IMR-90 (cell line): ENCODE data around the gene PARP11. TPM values are rescaled to one million over a fixed set of nuclear protein-coding genes. Genes with fewer than 3 reads are reported as not detected.

Experiments used
- ATAC-seq: fragments of 200-7000 bp; cut with Tn5 transposase; 2 replicates; pipeline ENCODE4 v1.9.1; 2020; ENCODE audit warnings: low read depth, mild to moderate bottlenecking, moderate library complexity
- BruUV-seq: library from RNA; stranded (reverse); fragments of 400-500 nt; replicated peaks from 2 replicates; lab custom pipeline; 2021; lab: Mats Ljungman, UMichigan
- CTCF ChIA-PET: fragments of 300-600 bp; formaldehyde crosslinking; extraction: SDS; loops from one replicate; lab custom pipeline; 2021; ENCODE audit warnings: antibody characterized with exemption; lab: Yijun Ruan, JAX
- POLR2A ChIA-PET: fragments of 300-600 bp; sonication (Branson Sonifier 250); formaldehyde crosslinking; loops from one replicate; lab custom pipeline; 2022; ENCODE audit warnings: antibody characterized with exemption; ENCODE audit not compliant: unreplicated experiment; lab: Charles Lee
- DNase-seq: peaks from one replicate; pipeline ENCODE4 v3.0.0; 2013
- H2AFZ ChIP-seq: replicated peaks from 2 replicates; pipeline ENCODE3; 2013; ENCODE audit warnings: low read length, mild to moderate bottlenecking; ENCODE audit not compliant: poor library complexity
- H2AK5ac ChIP-seq: 2 replicates; pipeline ENCODE4 v1.6.1; 2013; ENCODE audit warnings: low read depth, low read length, inconsistent platforms
- H2AK9ac ChIP-seq: replicated peaks from 2 replicates; pipeline ENCODE3; 2013; ENCODE audit warnings: mild to moderate bottlenecking, low read depth, low read length, moderate library complexity; ENCODE audit not compliant: poor library complexity
- H2BK120ac ChIP-seq: 2 replicates; pipeline ENCODE4 v1.6.1; 2013; ENCODE audit warnings: low read depth, low read length, inconsistent platforms
- H2BK15ac ChIP-seq: 3 replicates; pipeline ENCODE4 v1.6.1; 2013; ENCODE audit warnings: low read depth, low read length, inconsistent platforms
- H2BK20ac ChIP-seq: 2 replicates; pipeline ENCODE4 v1.6.1; 2013; ENCODE audit warnings: low read depth, mild to moderate bottlenecking, inconsistent platforms, low read length, moderate library complexity
- H2BK5ac ChIP-seq: 2 replicates; pipeline ENCODE4 v1.6.1; 2013; ENCODE audit warnings: mild to moderate bottlenecking, low read depth, low read length, inconsistent platforms; ENCODE audit not compliant: poor library complexity, severe bottlenecking
- H3K14ac ChIP-seq: replicated peaks from 2 replicates; pipeline ENCODE4 v1.6.1; 2013; ENCODE audit warnings: low read depth, low read length, inconsistent platforms
- H3K18ac ChIP-seq: 2 replicates; pipeline ENCODE4 v1.6.1; 2013; ENCODE audit warnings: low read depth, low read length, control low read depth
- H3K23ac ChIP-seq: 2 replicates; pipeline ENCODE4 v1.6.1; 2013; ENCODE audit warnings: low read depth, low read length, inconsistent platforms
- H3K27ac ChIP-seq: 2 replicates; pipeline ENCODE4 v1.5.1; 2013; ENCODE audit warnings: mild to moderate bottlenecking, control low read depth, low read length; ENCODE audit not compliant: insufficient read depth
- H3K27me3 ChIP-seq: 2 replicates; pipeline ENCODE4 v1.6.1; 2013; ENCODE audit warnings: low read length; ENCODE audit not compliant: control insufficient read depth, insufficient read depth
- H3K36me3 ChIP-seq: 2 replicates; pipeline ENCODE4 v1.6.1; 2013; ENCODE audit warnings: low read length, mixed read lengths; ENCODE audit not compliant: control insufficient read depth, insufficient read depth
- H3K4ac ChIP-seq: 2 replicates; pipeline ENCODE4 v1.6.1; 2013; ENCODE audit warnings: low read depth, low read length, inconsistent platforms
- H3K4me1 ChIP-seq: 2 replicates; pipeline ENCODE4 v1.6.1; 2013; ENCODE audit warnings: low read length, mixed read lengths; ENCODE audit not compliant: control insufficient read depth, insufficient read depth
- H3K4me2 ChIP-seq: 2 replicates; pipeline ENCODE4 v1.6.1; 2013; ENCODE audit warnings: low read depth, mild to moderate bottlenecking, control low read depth, low read length, moderate library complexity
- H3K4me3 ChIP-seq: 2 replicates; pipeline ENCODE4 v1.5.1; 2013; ENCODE audit warnings: low read depth, mild to moderate bottlenecking, control low read depth, low read length, moderate library complexity; ENCODE audit not compliant: insufficient read depth
- H3K56ac ChIP-seq: 2 replicates; pipeline ENCODE4 v1.6.1; 2013; ENCODE audit warnings: low read length, inconsistent platforms; ENCODE audit not compliant: insufficient read depth; ENCODE audit errors: extremely low read depth
- H3K79me1 ChIP-seq, 2 experiments: 2 replicates each; pipeline ENCODE4 v1.6.1; 2013; ENCODE audit warnings: low read length in 2 of 2, inconsistent platforms in 1 of 2, low read depth in 1 of 2
- H3K9ac ChIP-seq: 2 replicates; pipeline ENCODE4 v1.6.1; 2013; ENCODE audit warnings: low read depth, low read length, control low read depth
- H3K9me1 ChIP-seq: 2 replicates; pipeline ENCODE4 v1.6.1; 2013; ENCODE audit warnings: low read length, inconsistent platforms; ENCODE audit not compliant: insufficient read depth
- H3K9me3 ChIP-seq: 2 replicates; pipeline ENCODE4 v1.6.1; 2013; ENCODE audit warnings: low read length; ENCODE audit not compliant: control insufficient read depth, insufficient read depth
- H4K20me1 ChIP-seq: 2 replicates; pipeline ENCODE4 v1.6.1; 2013; ENCODE audit warnings: low read length, inconsistent platforms; ENCODE audit not compliant: insufficient read depth
- H4K5ac ChIP-seq: 2 replicates; pipeline ENCODE4 v1.6.1; 2013; ENCODE audit warnings: mild to moderate bottlenecking, low read depth, low read length, control low read depth
- H4K8ac ChIP-seq, 2 experiments: 2 replicates each; pipeline ENCODE4 v1.6.1; 2013; ENCODE audit warnings: low read depth in 2 of 2, low read length in 2 of 2, control low read depth in 1 of 2, inconsistent platforms in 1 of 2
- H4K91ac ChIP-seq: 2 replicates; pipeline ENCODE4 v1.6.1; 2013; ENCODE audit warnings: low read depth, low read length, inconsistent platforms; ENCODE audit not compliant: insufficient read depth
- BHLHE40 ChIP-seq: fragments of 150-350 bp; IDR thresholded peaks from 2 replicates; pipeline ENCODE4 v1.6.1; 2016; ENCODE audit warnings: mild to moderate bottlenecking, low read depth, low read length
- CEBPB ChIP-seq: IDR thresholded peaks from 2 replicates; pipeline ENCODE4 v1.6.1; 2012; ENCODE audit warnings: low read depth, low read length, improper control_type of control experiment
- FOS ChIP-seq: fragments of 150-350 bp; IDR thresholded peaks from 2 replicates; pipeline ENCODE4 v1.6.1; 2016; ENCODE audit warnings: low read depth, low read length
- MAFK ChIP-seq: IDR thresholded peaks from 2 replicates; pipeline ENCODE4 v1.6.1; 2012; ENCODE audit warnings: low read depth, low read length, improper control_type of control experiment
- MAZ ChIP-seq: IDR thresholded peaks from 2 replicates; pipeline ENCODE4 v1.6.1; 2012; ENCODE audit warnings: low read depth, mild to moderate bottlenecking, low read length, improper control_type of control experiment, moderate library complexity, borderline replicate concordance
- MXI1 ChIP-seq: IDR thresholded peaks from 2 replicates; pipeline ENCODE4 v1.6.1; 2012; ENCODE audit warnings: low read depth, mild to moderate bottlenecking, low read length, moderate library complexity, borderline replicate concordance
- NFE2L2 ChIP-seq: fragments of 150-350 bp; IDR thresholded peaks from 2 replicates; pipeline ENCODE4 v1.6.1; 2016; ENCODE audit warnings: low read depth, mild to moderate bottlenecking, low read length
- POLR2A ChIP-seq: IDR thresholded peaks from 2 replicates; pipeline ENCODE4 v1.6.1; 2012; ENCODE audit warnings: mild to moderate bottlenecking, low read depth, low read length
- RCOR1 ChIP-seq: IDR thresholded peaks from 2 replicates; pipeline ENCODE4 v1.6.1; 2012; ENCODE audit warnings: mild to moderate bottlenecking, low read length, improper control_type of control experiment; ENCODE audit not compliant: insufficient replicate concordance
- RFX5 ChIP-seq: IDR thresholded peaks from 2 replicates; pipeline ENCODE4 v1.8.0; 2012; ENCODE audit warnings: low read depth, mild to moderate bottlenecking, low read length, moderate library complexity
- SMC3 ChIP-seq: fragments of 150-350 bp; IDR thresholded peaks from 2 replicates; pipeline ENCODE4 v1.6.1; 2016; ENCODE audit warnings: low read depth, mild to moderate bottlenecking, antibody characterized with exemption, low read length, moderate library complexity
- WGBS, 2 experiments: methylation state at CpG; one replicate each; pipeline versions ENCODE4 v1.1.5 to v1.1.7; 2013; ENCODE audit warnings: missing lambda C conversion rate in 2 of 2; ENCODE audit not compliant: insufficient read length in 1 of 2; ENCODE audit errors: extremely low coverage in 2 of 2; 5-methylcytosine and 5-hydroxymethylcytosine counted together
- dilution Hi-C: fragments of 300-500 bp; cut with HindIII; formaldehyde crosslinking; loops from one replicate; pipeline ENCODE4 v1.14.3; 2018; ENCODE audit warnings: low sequenced_read_pairs; ENCODE audit not compliant: unreplicated experiment
- in situ Hi-C: fragments of 300-500 bp; cut with MboI; formaldehyde crosslinking; loops from 3 replicates; pipeline ENCODE4 v1.14.3; 2019; ENCODE audit warnings: low sequenced_read_pairs, inconsistent platforms, mixed read lengths
- intact Hi-C: fragments of 100-400 bp; cut with micrococcal nuclease; formaldehyde crosslinking; loops from 2 replicates; pipeline ENCODE4 v1.10.0; 2022
- polyA plus RNA-seq, 3 experiments: library from polyadenylated mRNA; depleted of rRNA; stranded (reverse); fragments of >200 nt; gene quantifications; 2 replicates each; pipeline ENCODE4 v1.2.3, GENCODE V29; 2012; ENCODE audit warnings: low replicate concordance in 1 of 3
- total RNA-seq: library from RNA; depleted of rRNA; stranded (reverse); fragments of >200 nt; gene quantifications from 2 replicates; pipeline ENCODE4 v1.2.3, GENCODE V29; 2012
- TF ChIP-seq, protein P1 (sequence below): conservative IDR thresholded peaks from 2 replicates; pipeline ENCODE4 v1.5.1; 2012; ENCODE audit warnings: mild to moderate bottlenecking, low read depth, low read length, improper control_type of control experiment
- TF ChIP-seq, protein P2 (sequence below): fragments of 150-350 bp; IDR thresholded peaks from 2 replicates; pipeline ENCODE4 v1.6.1; 2016; ENCODE audit warnings: low read depth, mild to moderate bottlenecking, low read length, moderate library complexity, borderline replicate concordance
- TF ChIP-seq, protein P3 (sequence below): fragments of 150-350 bp; IDR thresholded peaks from 2 replicates; pipeline ENCODE4 v1.6.1; 2017; ENCODE audit warnings: mild to moderate bottlenecking, antibody characterized with exemption, low read length, low read depth

Gene PARP11
- total and polyA plus RNA-seq, 2 of the 4 experiments (the other 2 are of a cell fraction) = 1.8 to 3.0 TPM

DNA sequence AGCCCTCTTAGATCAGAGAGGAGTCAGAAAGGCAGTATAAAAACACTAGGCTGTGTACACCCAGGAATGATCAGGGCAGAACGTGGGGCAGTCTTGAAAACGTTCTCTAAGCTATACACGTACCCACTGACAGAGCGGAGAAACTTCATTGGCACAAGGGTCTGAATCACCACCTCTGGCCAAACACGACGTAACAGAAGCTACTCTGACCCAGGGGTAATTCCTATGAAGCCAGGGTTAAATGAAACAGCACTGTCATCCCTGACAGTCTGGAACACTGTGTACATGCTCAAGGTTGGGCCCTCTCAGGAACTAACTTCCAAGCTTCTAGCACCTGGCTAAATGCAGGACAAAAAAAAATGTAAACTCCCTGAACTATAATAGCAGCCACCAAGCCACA is 38.4 kb downstream of the PARP11 start:
- no peak overlapping the region for H2AK9ac ChIP-seq
- H2BK5ac ChIP-seq = no peak overlapping the region
- H4K8ac ChIP-seq = no peak overlapping the region
- WGBS, 2 experiments = 80% methylated on average over 3 of the region's 6 CpGs; no CpG with 5 or more reads in 1 of the 2 experiments
- H3K27me3 ChIP-seq = no peaks in the 10 kb centered on the region
- POLR2A ChIA-PET = no interaction called here
- ATAC-seq (no peak), DNase-seq (no peak)
- H2AFZ ChIP-seq = no peak overlapping the region
- H3K18ac ChIP-seq = no peak overlapping the region
- TF ChIP-seq MAZ (no peak), RCOR1 (no peak), BHLHE40 (no peak), MAFK (no peak), RFX5 (no peak), POLR2A (no peak), MXI1 (no peak), FOS (no peak), NFE2L2 (no peak), SMC3 (no peak), CEBPB (no peak)
- TF ChIP-seq, protein P1, sequence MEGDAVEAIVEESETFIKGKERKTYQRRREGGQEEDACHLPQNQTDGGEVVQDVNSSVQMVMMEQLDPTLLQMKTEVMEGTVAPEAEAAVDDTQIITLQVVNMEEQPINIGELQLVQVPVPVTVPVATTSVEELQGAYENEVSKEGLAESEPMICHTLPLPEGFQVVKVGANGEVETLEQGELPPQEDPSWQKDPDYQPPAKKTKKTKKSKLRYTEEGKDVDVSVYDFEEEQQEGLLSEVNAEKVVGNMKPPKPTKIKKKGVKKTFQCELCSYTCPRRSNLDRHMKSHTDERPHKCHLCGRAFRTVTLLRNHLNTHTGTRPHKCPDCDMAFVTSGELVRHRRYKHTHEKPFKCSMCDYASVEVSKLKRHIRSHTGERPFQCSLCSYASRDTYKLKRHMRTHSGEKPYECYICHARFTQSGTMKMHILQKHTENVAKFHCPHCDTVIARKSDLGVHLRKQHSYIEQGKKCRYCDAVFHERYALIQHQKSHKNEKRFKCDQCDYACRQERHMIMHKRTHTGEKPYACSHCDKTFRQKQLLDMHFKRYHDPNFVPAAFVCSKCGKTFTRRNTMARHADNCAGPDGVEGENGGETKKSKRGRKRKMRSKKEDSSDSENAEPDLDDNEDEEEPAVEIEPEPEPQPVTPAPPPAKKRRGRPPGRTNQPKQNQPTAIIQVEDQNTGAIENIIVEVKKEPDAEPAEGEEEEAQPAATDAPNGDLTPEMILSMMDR = no peak
- TF ChIP-seq, protein P2, sequence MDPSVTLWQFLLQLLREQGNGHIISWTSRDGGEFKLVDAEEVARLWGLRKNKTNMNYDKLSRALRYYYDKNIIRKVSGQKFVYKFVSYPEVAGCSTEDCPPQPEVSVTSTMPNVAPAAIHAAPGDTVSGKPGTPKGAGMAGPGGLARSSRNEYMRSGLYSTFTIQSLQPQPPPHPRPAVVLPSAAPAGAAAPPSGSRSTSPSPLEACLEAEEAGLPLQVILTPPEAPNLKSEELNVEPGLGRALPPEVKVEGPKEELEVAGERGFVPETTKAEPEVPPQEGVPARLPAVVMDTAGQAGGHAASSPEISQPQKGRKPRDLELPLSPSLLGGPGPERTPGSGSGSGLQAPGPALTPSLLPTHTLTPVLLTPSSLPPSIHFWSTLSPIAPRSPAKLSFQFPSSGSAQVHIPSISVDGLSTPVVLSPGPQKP = no peak
- TF ChIP-seq, protein P3, sequence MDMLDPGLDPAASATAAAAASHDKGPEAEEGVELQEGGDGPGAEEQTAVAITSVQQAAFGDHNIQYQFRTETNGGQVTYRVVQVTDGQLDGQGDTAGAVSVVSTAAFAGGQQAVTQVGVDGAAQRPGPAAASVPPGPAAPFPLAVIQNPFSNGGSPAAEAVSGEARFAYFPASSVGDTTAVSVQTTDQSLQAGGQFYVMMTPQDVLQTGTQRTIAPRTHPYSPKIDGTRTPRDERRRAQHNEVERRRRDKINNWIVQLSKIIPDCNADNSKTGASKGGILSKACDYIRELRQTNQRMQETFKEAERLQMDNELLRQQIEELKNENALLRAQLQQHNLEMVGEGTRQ = no peak
- no peak overlapping the region for H2BK15ac ChIP-seq
- H3K4me1 ChIP-seq = peaks cover 1% of the 10 kb centered on the region; the same call in 1 of the 2 replicates
- no peak overlapping the region for H4K5ac ChIP-seq
- intact Hi-C loops = no loop called here
- dilution Hi-C loops = no loop called here
- no peak overlapping the region for H3K27ac ChIP-seq
- H3K36me3 ChIP-seq = no peaks in the 10 kb centered on the region
- no peak overlapping the region for H3K4ac ChIP-seq
- H2AK5ac ChIP-seq = no peak overlapping the region
- in situ Hi-C loops = no loop called here
- peaks cover 0 to 6% of the 10 kb centered on the region in 2 experiments; a peak in 2 of 4 replicates for H3K79me1 ChIP-seq
- no peak overlapping the region for H3K4me3 ChIP-seq
- no peak overlapping the region for H3K14ac ChIP-seq
- H2BK120ac ChIP-seq = no peak overlapping the region
- H3K4me2 ChIP-seq = no peak overlapping the region
- H4K91ac ChIP-seq = no peak overlapping the region
- H3K9me3 ChIP-seq = no peaks in the 10 kb centered on the region
- no peaks in the 10 kb centered on the region for H4K20me1 ChIP-seq
- H3K56ac ChIP-seq = no peak overlapping the region
- no peaks in the 10 kb centered on the region for H3K9me1 ChIP-seq
- BruUV-seq = no TSS peak
- H3K23ac ChIP-seq = no peak overlapping the region
- CTCF ChIA-PET = interaction anchor here (1.0 kb wide), 1 partner anchor 51 kb away, joined by 4 read pairs; no protein-coding TSS in a partner anchor
- H2BK20ac ChIP-seq = no peak overlapping the region
- no peak overlapping the region for H3K9ac ChIP-seq
